Keratinocyte (primary cell): ENCODE data around the gene FAM9A.

Experiments used
- EZH2 ChIP-seq: IDR thresholded peaks from one replicate; pipeline ENCODE4 v1.6.1; 2012; ENCODE audit warnings: inconsistent platforms, mild to moderate bottlenecking, low read length, moderate library complexity
- TF ChIP-seq, protein P1 (sequence below), 3 experiments: IDR thresholded peaks in 1 of 3; conservative IDR thresholded peaks in 1 of 3; optimal IDR thresholded peaks in 1 of 3; 2 replicates in 2 of 3; 3 replicates in 1 of 3; pipeline versions ENCODE3 to v1.5.1; 2011; ENCODE audit warnings: low read length in 3 of 3, mild to moderate bottlenecking in 3 of 3, moderate library complexity in 2 of 3, control low read depth in 1 of 3, inconsistent platforms in 1 of 3; ENCODE audit not compliant: insufficient read depth in 2 of 3; ENCODE audit errors: extremely low read depth in 1 of 3

DNA sequence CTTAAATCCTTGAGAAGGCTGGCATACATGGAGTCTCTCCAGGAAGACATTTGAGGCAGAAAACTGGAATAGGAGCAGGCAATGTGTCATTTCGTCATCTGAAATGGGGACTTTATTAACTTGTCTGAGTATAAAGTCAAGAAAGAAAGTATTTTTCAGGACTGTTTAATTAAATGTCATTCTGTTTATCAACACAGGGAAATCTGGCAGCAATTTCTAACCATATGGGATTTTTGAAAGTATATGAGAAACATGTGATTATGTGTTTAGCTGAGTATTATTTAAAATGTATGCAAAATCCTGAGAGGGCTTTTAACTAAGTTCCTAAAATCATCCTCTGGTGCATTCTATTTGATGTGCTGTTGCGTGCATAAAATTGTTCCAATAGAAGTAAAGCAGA lies 3.9 kb upstream of the FAM9A start:
- TF ChIP-seq, protein P1, sequence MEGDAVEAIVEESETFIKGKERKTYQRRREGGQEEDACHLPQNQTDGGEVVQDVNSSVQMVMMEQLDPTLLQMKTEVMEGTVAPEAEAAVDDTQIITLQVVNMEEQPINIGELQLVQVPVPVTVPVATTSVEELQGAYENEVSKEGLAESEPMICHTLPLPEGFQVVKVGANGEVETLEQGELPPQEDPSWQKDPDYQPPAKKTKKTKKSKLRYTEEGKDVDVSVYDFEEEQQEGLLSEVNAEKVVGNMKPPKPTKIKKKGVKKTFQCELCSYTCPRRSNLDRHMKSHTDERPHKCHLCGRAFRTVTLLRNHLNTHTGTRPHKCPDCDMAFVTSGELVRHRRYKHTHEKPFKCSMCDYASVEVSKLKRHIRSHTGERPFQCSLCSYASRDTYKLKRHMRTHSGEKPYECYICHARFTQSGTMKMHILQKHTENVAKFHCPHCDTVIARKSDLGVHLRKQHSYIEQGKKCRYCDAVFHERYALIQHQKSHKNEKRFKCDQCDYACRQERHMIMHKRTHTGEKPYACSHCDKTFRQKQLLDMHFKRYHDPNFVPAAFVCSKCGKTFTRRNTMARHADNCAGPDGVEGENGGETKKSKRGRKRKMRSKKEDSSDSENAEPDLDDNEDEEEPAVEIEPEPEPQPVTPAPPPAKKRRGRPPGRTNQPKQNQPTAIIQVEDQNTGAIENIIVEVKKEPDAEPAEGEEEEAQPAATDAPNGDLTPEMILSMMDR (optimal IDR thresholded peaks at IDR 0.05 in 1 of 3, IDR thresholded peaks at IDR 0.05 in 1 of 3, conservative IDR thresholded peaks at IDR 0.05 in 1 of 3; ENCODE audit: extremely low read depth in 1 of 3, insufficient read depth in 2 of 3, low read length in 3 of 3) = no peak
- no peak for TF ChIP-seq EZH2
